Liver (tissue), 3 donors: ENCODE results near the gene MCM7.

Experiments
- CTCF ChIP-seq: fragments of 150-350 bp; IDR thresholded peaks from 2 replicates; pipeline ENCODE4 v1.5.1; 2017; ENCODE audit warnings: improper control_type of control experiment, low read depth, low read length; ENCODE audit not compliant: missing input control
- HNF4G ChIP-seq: IDR thresholded peaks from 2 replicates; pipeline ENCODE4 v1.6.1; 2016; ENCODE audit warnings: antibody characterized with exemption
- MAX ChIP-seq: IDR thresholded peaks from 2 replicates; pipeline ENCODE4 v1.6.1; 2016; ENCODE audit warnings: antibody characterized with exemption
- REST ChIP-seq: IDR thresholded peaks from 2 replicates; pipeline ENCODE4 v1.6.1; 2016; ENCODE audit warnings: antibody characterized with exemption, mild to moderate bottlenecking
- donor health status: healthy.
- donor health status: healthy.

- TF ChIP-seq CTCF (no peak), HNF4G (no peak), REST (no peak), MAX (no peak)
Observed at GRCh38 chr7:100127866-100128636, 26.9 kb upstream of the MCM7 start.
